GM12891 (cell line): ENCODE results near the gene BAZ1B.

Source experiments
- PAX5 ChIP-seq: IDR thresholded peaks from 2 replicates; pipeline ENCODE4 v1.6.1; 2011; ENCODE audit warnings: low read length, moderate library complexity, mild to moderate bottlenecking; ENCODE audit not compliant: insufficient read depth, severe bottlenecking
- POLR2A ChIP-seq: IDR thresholded peaks from 2 replicates; pipeline ENCODE4 v1.6.1; 2011; ENCODE audit warnings: low read depth, low read length, control low read depth
- POLR2AphosphoS5 ChIP-seq: IDR thresholded peaks from 2 replicates; pipeline ENCODE4 v1.6.1; 2011; ENCODE audit warnings: low read depth, low read length, control low read depth
- POU2F2 ChIP-seq: IDR thresholded peaks from 2 replicates; pipeline ENCODE4 v1.6.1; 2011; ENCODE audit warnings: low read depth, mild to moderate bottlenecking, control low read depth, low read length, moderate library complexity
- SPI1 ChIP-seq: IDR thresholded peaks from 2 replicates; pipeline ENCODE4 v1.6.1; 2011; ENCODE audit warnings: low read depth, low read length, control low read depth
- TAF1 ChIP-seq: IDR thresholded peaks from 2 replicates; pipeline ENCODE4 v1.6.1; 2011; ENCODE audit warnings: low read depth, low read length, control low read depth

DNA sequence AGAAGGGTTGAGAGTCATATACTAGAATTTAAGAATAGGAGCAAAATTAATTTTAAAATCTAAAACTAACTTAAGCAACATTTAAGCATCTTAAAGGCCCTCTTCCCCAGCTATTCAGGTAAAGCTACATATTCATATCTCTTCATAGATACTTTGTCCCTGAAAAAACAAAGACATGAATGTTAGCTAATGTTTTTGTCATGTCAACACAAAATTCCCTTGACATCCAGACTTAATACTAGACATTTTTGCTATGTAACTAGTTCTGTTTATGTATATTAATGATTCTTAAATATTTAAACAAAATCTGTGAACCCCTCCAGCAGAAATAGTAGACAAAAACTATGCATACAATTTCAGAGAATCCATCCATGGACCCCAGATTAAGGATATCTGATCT is 43.5 kb downstream of the BAZ1B start:
- TF ChIP-seq POLR2AphosphoS5 (no peak), TAF1 (no peak), POLR2A (no peak), SPI1 (no peak), POU2F2 (no peak), PAX5 (no peak)
